Hematopoietic multipotent progenitor cell treated with erythropoietin and hydrocortisone succinate and interleukin-3 and kit ligand, for 17 days (in vitro differentiated cells): ENCODE data around the gene RELN.

Source experiments
- DNase-seq: peaks from one replicate; pipeline ENCODE4 v3.0.0-alpha.2; 2015; ENCODE audit warnings: low spot score

RELN gene

GRCh38 chr7:103632005-103632639 lies 357.3 kb downstream of the RELN start:
- no peak for DNase-seq

GRCh38 chr7:103630318-103630717 lies 359.1 kb downstream of the RELN start:
- no peak for DNase-seq

- DNase-seq: no peak
Observed at GRCh38 chr7:103628742-103629141, 360.7 kb downstream of the RELN start.

DNA sequence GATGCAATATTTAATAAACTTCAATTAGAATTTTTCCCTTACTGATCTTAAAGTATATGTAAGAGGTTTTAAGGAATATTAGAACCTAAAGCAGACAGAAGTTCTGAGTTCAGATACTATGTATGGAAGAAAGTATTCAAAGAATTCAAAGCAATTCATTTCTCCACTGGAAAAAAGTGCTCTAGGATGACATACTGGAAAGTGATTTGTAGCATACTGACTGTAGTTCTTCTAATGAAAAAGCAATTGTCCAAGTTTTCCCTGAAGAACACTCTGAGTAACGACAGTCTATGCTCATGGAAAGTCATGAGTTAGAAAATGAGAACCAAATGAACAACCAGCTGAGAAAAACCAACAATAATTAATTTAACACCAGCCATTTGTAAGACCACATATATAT lies 362.7 kb downstream of the RELN start:
- DNase-seq: no peak

GRCh38 chr7:103622274-103622673 lies 367.2 kb downstream of the RELN start:
- no peak for DNase-seq

DNA sequence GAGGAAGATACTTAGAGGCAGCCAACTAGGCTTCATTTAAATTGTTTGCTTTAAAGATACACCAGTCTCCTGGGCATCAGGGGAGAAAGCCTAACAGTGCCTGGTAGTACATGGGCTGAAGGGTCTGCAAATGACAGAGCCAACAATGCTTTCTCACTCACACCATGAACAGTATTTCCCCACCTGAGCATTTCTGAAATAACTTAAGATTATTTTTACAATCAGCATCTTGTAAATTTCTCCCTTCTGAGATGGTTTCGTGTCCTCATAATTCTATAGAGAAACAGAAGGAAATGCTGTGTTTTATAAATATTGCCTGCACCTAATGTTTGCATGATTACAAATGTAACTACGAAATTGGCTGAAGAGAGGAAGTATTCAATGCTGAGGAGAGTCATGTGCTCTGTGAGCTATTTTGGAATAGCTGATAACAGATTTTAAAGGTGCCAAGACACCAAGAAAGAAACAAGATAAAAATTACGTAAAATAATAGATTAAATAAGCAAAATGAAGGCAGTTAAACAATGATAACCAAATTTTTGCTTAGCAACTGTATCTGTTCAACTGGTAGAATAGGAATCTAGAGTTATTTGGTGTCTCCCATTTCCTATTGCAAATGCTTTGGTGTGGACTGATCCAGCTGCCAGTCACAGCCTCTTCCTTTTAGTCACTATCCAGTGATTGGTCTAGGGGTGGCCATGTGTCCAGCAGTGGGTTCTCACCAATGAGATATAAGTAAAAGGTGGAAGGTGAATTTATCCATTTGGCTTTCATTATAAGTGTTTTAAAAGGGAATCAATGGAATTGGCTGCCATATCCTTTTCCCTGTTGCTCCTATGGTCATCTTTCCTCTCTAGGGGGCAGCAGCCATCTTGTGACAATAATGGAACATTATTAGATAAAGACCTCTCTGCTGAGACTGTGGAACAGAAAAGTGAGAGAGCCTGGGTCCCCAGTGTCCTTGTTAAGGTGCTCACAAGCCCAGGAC lies 375.5 kb downstream of the RELN start:
- DNase-seq: no peak

DNA sequence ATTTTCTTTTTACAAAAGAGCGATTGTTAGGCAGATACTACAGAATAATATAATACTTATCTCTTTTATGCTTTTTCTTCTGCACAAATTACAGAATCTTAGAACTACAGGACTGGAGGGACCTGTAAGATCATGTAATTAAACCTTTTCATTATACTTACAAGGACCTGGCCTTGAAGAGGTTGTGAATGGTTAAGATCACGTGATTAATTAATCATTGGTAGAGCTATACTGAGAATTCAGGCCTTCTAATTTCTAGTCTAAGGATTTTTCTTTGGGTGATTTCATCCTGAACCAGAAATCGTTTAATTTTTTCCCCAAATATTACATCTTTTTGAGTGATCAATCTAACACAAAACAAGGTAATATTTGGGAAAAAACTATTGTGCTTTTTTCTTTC lies 379.7 kb downstream of the RELN start:
- no peak for DNase-seq

- DNase-seq: no peak
Observed at GRCh38 chr7:103605640-103606039, 383.8 kb downstream of the RELN start.

GRCh38 chr7:103598326-103598905 lies 391.0 kb downstream of the RELN start:
- no peak for DNase-seq

DNA sequence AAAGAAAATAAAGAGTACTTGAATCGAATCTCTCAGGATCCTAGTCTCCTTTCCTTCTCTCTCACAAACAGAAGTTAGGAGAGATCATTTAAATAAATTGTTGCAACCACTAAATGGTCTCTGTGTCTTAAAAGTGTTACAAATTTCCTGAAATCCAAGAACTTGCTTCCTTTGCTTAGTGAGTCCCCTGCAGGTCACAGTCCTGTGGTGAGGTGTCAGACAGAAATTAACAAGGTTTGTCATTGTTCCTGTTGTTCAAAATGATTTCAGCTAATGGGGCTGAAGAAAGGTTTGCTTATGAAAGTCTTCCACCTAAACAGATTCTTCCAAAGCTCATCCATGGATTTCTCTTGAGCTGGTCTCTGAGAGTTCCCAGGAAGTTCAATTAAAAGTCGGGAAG lies 391.9 kb downstream of the RELN start:
- no peak for DNase-seq

DNA sequence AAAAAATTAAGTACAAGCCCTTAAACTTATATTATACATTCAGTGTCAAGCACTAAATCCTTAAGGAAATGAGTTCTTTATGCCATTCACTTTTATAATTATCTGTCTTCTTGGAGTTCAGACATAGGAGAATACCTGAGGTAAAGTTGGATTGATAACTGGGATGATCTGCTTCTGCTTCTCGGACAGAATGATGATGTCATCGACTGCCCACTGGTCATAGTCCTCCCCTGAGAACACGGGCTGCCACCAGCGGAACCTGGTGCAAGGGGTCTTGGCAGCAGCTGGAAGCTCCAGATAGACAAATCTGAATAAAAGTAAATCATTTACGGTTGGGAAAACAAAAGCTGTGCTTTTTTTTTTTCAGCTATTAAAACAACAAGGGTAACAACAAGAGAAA lies 395.3 kb downstream of the RELN start:
- DNase-seq: no peak

- no peak for DNase-seq
Observed at GRCh38 chr7:103593691-103594090, 395.8 kb downstream of the RELN start.

DNA sequence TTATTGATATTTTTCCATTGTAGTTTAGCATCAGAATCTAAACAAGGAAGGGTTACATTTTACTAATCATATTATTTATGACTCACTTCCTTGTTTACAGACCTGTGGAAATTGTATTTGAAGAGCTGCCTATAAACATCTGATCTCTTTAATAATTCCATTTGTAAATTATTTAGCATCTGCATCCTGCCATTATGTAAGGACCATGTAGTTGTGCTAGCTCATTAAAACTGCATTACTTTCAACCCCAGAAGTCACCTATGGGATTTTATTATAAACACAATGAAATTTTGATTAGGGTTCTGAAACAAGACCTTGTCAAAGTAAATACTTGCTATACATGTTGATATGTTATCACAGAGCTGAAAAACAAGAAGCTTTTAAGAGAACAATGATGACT lies 396.6 kb downstream of the RELN start:
- DNase-seq: no peak

GRCh38 chr7:103592187-103592586 lies 397.3 kb downstream of the RELN start:
- no peak for DNase-seq

DNA sequence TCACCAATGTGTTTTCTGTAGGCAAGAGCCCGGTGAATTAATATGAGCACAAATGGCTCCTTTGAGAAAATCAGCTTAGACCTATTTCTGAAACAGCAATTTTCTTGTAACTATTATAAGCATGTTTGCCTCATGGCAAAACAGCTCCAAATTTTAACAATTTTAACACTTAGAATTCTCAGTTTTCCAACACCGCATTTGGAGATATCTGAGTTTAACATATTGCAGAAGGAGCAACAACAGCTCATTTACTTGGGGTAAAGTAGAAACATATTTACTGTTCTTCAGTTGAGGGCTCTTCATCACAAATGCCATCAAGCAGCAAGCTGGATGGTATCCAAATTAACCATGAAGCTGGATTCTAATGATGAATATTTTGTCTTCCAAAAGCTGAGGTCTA lies 409.4 kb downstream of the RELN start:
- DNase-seq: no peak

DNA sequence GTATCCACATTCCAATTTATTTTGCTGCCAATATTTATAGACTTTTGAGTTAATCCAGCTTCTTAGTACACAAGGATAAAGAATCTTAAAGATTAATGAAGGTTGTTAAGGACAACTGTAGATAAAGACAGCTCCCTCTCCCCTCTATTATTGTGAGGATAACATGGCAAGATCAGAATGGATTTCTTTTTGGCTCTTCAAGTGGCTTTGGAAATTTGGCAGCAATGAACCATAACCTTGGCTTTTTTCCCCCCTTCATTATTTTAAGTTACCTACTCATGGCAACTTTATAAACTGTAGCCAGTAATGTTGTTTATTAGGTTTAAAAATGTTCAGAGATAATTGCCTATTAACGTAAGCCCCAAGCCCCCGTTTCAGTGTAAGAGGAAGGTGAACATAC lies 412.4 kb downstream of the RELN start:
- DNase-seq: no peak

GRCh38 chr7:103576641-103577040 lies 412.8 kb downstream of the RELN start:
- no peak for DNase-seq

DNA sequence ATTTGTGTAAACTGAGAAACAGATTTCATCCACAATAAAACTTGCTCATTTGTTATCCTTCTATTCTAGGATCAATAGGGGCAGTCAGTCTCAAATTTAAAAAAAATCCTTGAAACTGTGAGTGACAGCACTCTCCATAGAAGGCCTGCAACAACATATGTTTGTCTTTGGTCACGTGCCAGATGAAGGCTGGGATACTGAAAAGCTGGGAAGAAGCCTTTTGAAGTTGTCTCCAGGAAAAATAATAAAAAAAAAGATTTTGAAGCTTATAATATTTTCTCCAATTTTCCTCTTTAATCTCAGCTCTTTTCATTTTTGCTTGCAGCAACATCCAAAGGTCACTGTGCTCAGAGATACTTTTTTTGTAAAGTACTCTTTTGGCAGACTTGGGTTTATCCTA lies 414.9 kb downstream of the RELN start:
- no peak for DNase-seq

- peak; percentile 41 for DNase-seq
Observed at GRCh38 chr7:103573479-103574058, 415.9 kb downstream of the RELN start.

DNA sequence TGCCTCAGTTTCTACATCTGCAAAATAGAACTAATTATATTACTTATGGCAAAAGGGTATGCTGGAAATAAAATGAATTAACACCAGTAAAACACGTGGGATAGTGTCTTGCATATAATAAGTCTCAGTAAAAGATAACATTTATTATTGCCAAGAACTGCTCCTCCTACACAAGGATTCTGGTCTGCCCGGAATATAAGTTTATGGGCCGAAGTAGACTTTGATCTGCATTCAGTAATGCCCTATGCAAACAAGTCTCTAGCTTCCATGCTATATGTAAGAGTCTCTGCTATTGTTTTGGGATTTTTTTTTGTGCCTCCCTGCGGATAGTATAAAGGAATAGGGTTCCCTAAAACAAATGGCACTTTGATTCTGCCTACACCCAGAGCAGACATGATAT lies 417.9 kb downstream of the RELN start:
- DNase-seq: no peak

- DNase-seq: no peak
Observed at GRCh38 chr7:103569621-103570305, 419.7 kb downstream of the RELN start.

- DNase-seq: no peak
Observed at GRCh38 chr7:103564416-103564815, 425.0 kb downstream of the RELN start.
